Stimulated activated CD8-positive, alpha-beta memory T cell treated with anti-CD3 and anti-CD28 coated beads, Interleukin-4, amount 100 ng/mL, for 1 hour (primary cell): ENCODE results near the gene ZNG1A.
"Not testable (repeated sequence)": the region's sequence is repeated elsewhere in the genome, so short reads cannot be mapped to it uniquely, and the experiment has no call there.

ENCODE experiments used
- DNase-seq, 2 donors: peaks; one replicate each; pipeline ENCODE4 v3.0.0-alpha.2; 2020; ENCODE audit warnings: low read depth in 2 of 2, low spot score in 1 of 2

ZNG1A gene

GRCh38 chr9:98775-99174 is 80.1 kb downstream of the ZNG1A start:
- not testable (repeated sequence) for DNase-seq

DNA sequence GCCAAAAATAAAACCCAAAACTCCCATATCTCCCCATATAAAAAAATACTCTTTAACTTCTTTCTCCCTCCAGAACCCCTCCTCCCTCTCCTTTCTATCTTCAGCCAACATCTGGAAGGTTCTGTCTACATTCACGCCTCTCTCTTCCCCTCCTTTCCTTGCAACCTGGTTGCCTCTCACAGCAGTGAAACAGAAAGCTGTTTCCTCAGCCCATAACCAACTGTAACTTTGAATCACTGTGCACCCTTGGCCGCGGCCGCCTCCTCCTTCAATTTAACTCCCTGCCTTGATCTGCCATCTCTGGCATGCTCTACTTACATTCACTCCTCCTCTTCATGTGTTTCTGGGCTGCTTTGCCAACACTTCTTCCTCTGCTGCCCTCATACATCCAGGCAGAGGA is 83.9 kb downstream of the ZNG1A start:
- DNase-seq, result not testable (repeated sequence)

GRCh38 chr9:94323-94722 is 84.5 kb downstream of the ZNG1A start:
- not testable (repeated sequence) for DNase-seq

DNA sequence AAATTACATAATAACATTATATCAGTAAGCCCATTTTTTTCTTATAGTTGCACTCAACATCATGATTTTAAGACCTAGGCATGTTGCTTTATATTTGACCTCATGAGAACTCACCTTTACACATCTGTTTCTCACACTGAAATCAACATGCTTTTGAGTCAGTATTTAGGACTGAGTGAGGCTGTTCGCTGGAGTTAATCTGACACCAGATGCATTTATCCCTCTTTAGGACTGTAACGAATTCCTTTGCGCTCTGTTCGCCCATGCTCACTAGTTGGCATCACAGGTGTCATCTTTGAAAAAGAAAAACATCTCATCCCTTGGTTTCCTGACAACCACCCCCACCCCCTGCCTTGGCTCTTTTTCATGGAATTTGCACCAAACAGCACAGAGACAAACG is 84.9 kb downstream of the ZNG1A start:
- DNase-seq, result not testable (repeated sequence)

GRCh38 chr9:90851-91250 is 88.0 kb downstream of the ZNG1A start:
- DNase-seq, result not testable (repeated sequence)

GRCh38 chr9:88396-89037 is 90.3 kb downstream of the ZNG1A start:
- DNase-seq, result not testable (repeated sequence)

- not testable (repeated sequence) for DNase-seq
These were observed 91.0 kb downstream of the ZNG1A start for GRCh38 chr9:87860-88259.

DNA sequence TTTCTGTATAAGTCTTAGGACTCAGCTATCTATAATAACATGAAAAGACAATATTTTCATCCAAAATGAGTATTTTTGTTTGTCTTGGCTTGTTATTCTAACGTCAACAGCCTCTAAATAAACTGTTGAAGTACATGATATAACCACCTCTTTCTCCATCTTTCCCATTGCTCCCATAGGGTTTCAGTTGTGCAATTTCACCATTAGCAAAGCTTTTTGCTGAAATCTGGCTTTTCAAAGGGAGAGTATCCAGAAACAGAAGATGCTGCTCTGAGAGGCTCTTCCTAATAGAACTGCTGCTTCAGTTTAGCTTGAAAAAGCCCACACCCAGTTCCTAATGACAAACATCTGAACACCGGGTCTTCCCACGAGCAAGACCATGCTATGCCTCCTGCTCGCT is 91.8 kb downstream of the ZNG1A start:
- not testable (repeated sequence) for DNase-seq

DNA sequence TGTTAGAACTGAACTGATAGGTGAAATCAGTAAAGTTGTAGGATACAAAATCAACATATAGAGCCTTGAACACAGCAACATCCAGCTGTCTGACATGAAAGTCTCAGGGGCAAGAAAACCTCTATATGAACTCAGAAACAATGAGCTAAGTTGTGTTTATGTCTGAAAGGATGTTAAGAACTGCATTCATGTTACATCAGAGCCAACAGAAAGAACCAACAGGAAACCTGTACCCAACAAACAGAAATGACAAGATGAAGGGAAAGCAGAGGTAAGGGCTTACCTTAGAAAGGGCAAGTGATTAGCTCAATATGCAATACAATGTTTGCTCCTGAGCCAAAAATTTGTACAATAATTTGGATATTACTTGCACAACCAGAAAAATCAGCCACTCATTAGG is 92.2 kb downstream of the ZNG1A start:
- not testable (repeated sequence) for DNase-seq

- not testable (repeated sequence) for DNase-seq
These were observed 95.7 kb downstream of the ZNG1A start for GRCh38 chr9:82932-83689.

DNA sequence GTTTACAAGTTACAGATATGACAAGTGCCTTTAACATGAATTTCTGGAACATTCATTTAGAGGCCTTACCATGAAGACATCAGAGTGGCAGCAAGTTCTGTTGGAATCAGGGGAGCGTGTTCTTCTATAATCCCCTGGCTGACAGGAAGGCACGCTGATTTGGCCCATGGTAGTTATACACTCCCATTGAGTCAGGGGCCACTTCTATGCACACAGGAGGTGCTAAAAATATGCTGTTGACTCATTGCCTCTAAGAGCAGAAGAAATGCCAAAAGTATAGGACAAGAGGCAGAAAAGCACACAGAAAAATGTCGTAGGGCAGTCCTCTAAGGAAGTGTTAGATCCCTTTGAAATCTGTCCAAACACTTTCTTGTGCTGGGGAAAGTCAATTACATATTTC is 100.5 kb downstream of the ZNG1A start:
- DNase-seq, result not testable (repeated sequence)

DNA sequence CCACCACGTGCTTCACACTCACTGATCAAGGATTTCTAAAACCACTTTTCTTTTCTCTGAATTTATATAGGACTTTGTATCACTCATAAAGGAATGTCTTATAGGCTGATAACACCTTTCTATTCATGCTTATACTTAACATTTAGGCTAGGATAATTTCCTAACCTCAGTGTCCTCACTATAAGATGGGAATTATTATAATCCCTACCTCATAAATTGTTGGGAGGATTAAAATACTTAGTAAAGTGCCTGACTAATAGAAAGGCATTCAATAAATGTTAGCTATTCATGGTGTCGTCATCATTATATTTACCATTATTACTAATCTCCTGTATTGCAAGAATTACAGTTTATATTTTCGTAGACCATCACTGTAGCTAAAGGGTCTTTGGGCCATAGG is 102.5 kb downstream of the ZNG1A start:
- not testable (repeated sequence) for DNase-seq

GRCh38 chr9:73900-74525 is 104.8 kb downstream of the ZNG1A start:
- DNase-seq, result not testable (repeated sequence)

DNA sequence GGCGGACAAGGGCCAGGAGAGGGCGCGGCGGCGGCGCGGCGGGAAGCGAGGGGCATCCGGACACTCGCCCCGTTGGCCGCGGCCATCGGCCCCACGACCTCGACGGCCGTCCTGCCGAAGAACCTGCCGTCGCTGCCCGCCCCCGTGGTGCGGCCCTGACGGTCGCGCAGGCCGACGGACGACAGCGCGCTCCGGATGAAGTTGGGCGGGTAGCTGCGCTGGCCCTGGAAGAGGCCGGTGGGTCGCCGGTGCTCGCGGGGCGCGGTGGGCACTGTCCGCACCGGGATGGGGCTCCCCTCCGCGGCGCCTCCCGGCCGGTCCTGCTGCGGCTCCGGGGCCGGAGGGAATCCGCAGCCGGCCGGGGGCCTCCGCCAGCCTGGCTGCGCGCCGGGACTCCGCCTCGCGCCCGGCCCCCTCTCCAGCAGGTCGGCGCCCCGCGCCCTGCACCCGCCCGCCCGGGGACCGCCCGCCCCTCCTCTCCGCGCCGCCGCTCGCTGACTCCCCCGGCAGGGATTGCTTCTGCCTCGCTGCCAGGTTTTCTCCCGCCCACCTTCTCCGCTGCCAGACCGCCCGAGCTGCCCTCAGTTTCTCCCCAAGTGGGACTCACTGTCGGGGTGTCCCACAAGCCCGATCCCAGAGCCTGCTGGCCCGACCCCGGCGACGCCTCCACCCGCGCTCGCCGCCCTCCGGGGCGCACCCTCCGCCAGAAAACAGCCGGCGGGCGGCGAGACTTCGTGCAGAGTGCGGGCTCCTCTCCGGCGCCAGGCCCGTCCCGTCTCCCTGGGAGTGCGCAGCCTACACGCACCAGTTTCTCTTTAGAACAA is 105.6 kb downstream of the ZNG1A start:
- DNase-seq, result not testable (repeated sequence)
